CD4-positive, alpha-beta T cell treated with Interleukin-2 at 100 ng/mL for 4 hours (primary cell): ENCODE results near the gene AGMAT.
"Not testable (repeated sequence)": the region's sequence is repeated elsewhere in the genome, so short reads cannot be mapped to it uniquely, and the experiment has no call there.

Experiments used
- DNase-seq: peaks from one replicate; pipeline ENCODE4 v3.0.0-alpha.2; 2020; ENCODE audit warnings: low spot score

AGMAT gene

GRCh38 chr1:15616373-15617172 is 31.7 kb upstream of the AGMAT start:
- no peak for DNase-seq

- DNase-seq = no peak
Measured at GRCh38 chr1:15610167-15610566, 25.3 kb upstream of the AGMAT start.

- DNase-seq = no peak
Measured at GRCh38 chr1:15609631-15610030, 24.8 kb upstream of the AGMAT start.

- no peak for DNase-seq
Measured at GRCh38 chr1:15605398-15606383, 20.8 kb upstream of the AGMAT start.

- not testable (repeated sequence) for DNase-seq
Measured at GRCh38 chr1:15604400-15604799, 19.5 kb upstream of the AGMAT start.

GRCh38 chr1:15603966-15604282 is 19.1 kb upstream of the AGMAT start:
- DNase-seq = not testable (repeated sequence)

- peak; percentile 94 for DNase-seq
Measured at GRCh38 chr1:15603050-15603965, 18.5 kb upstream of the AGMAT start.

GRCh38 chr1:15598436-15598835 is 13.6 kb upstream of the AGMAT start:
- no peak for DNase-seq

- no peak for DNase-seq
Measured at GRCh38 chr1:15595809-15596617, 11.2 kb upstream of the AGMAT start.

GRCh38 chr1:15592285-15592684 is 7.4 kb upstream of the AGMAT start:
- no peak for DNase-seq

- no peak for DNase-seq
Measured at GRCh38 chr1:15583016-15583706, 1.7 kb downstream of the AGMAT start.

- DNase-seq = no peak
Measured at GRCh38 chr1:15579683-15580047, 5.2 kb downstream of the AGMAT start.

GRCh38 chr1:15578921-15579682 is 5.7 kb downstream of the AGMAT start:
- DNase-seq = peak; percentile 56

- no peak for DNase-seq
Measured at GRCh38 chr1:15577691-15578090, 7.2 kb downstream of the AGMAT start.

- no peak for DNase-seq
Measured at GRCh38 chr1:15575549-15576150, 9.2 kb downstream of the AGMAT start.

- DNase-seq = no peak
Measured at GRCh38 chr1:15574741-15575140, 10.1 kb downstream of the AGMAT start.

GRCh38 chr1:15573477-15573876 is 11.4 kb downstream of the AGMAT start:
- no peak for DNase-seq

- no peak for DNase-seq
Measured at GRCh38 chr1:15571266-15571665, 13.6 kb downstream of the AGMAT start.

GRCh38 chr1:15570861-15571260 is 14.0 kb downstream of the AGMAT start:
- no peak for DNase-seq
